Cardiac muscle cell (in vitro differentiated cells and primary cell): Measurements from ENCODE around the gene PAX6. TPM values are rescaled to one million over a fixed set of nuclear protein-coding genes. Genes with fewer than 3 reads are reported as not detected.

Source experiments
- DNase-seq, 2 donors: peaks; one replicate each; pipeline versions ENCODE4 v3.0.0 to v3.0.0-alpha.2; 2010 to 2017; ENCODE audit warnings: low read depth in 1 of 2, low spot score in 1 of 2
- H3K27ac ChIP-seq: fragments of 200-600 bp; sonication (generic); 2 replicates; pipeline ENCODE4 v1.5.1; 2016
- H3K27me3 ChIP-seq: fragments of 200-600 bp; sonication (generic); 2 replicates; pipeline ENCODE4 v1.6.0; 2016; ENCODE audit warnings: control low read depth
- H3K36me3 ChIP-seq: fragments of 200-600 bp; sonication (generic); 2 replicates; pipeline ENCODE4 v1.5.1; 2016; ENCODE audit warnings: control low read depth
- H3K4me1 ChIP-seq: fragments of 200-600 bp; sonication (generic); 2 replicates; pipeline ENCODE4 v1.8.1; 2017; ENCODE audit warnings: low read depth, mild to moderate bottlenecking, mixed run types
- H3K4me3 ChIP-seq: fragments of 200-600 bp; sonication (generic); 2 replicates; pipeline ENCODE4 v1.5.1; 2016; ENCODE audit warnings: mild to moderate bottlenecking
- H3K9me3 ChIP-seq: fragments of 200-600 bp; sonication (generic); 2 replicates; pipeline ENCODE4 v1.5.1; 2017; ENCODE audit warnings: low read depth, mild to moderate bottlenecking, control low read depth
- polyA plus RNA-seq: library from polyadenylated mRNA; unstranded; fragments of >200 nt; fragmentation: Nextera tagmentation; extraction: Ambion mirVana; gene quantifications from 2 replicates; pipeline ENCODE4 v1.2.1, GENCODE V29; 2016
- total RNA-seq: library from RNA; depleted of rRNA; stranded (reverse); fragments of >200 nt; gene quantifications from 2 replicates; pipeline ENCODE4 v1.2.3, GENCODE V29; 2016
- TF ChIP-seq, protein P1 (sequence below): IDR thresholded peaks from 2 replicates; pipeline ENCODE4 v1.5.1; 2012; ENCODE audit warnings: low read depth, mild to moderate bottlenecking, low read length

PAX6 gene
- total and polyA plus RNA-seq, 2 experiments from 2014 or later: 0.56 to 1.1 TPM

DNA sequence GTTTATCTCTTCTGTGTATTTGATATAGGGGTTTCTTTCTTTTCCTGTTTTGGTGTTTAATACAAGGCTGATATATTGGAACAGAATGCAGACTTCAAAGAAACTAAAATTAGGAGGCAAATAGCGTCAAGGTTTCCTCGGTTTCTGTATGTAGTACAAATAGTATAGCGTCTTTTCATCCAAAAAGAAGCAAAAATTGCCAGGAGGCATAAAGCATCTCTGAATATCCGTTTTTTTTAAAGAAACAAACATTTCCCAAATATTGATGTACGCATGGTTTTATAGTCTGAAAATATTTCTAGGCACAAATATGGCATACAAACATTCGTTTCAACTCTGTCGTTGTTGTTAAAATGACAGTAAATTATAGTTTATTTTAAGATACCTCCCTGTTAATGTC is 17.1 kb upstream of the PAX6 start:
- peaks cover 100% of the 10 kb centered on the region for H3K27me3 ChIP-seq
- no peaks in the 10 kb centered on the region for H3K36me3 ChIP-seq
- no peaks in the 10 kb centered on the region for H3K9me3 ChIP-seq
- no peak overlapping the region for H3K4me3 ChIP-seq
- DNase-seq: no peak
- TF ChIP-seq, protein P1, sequence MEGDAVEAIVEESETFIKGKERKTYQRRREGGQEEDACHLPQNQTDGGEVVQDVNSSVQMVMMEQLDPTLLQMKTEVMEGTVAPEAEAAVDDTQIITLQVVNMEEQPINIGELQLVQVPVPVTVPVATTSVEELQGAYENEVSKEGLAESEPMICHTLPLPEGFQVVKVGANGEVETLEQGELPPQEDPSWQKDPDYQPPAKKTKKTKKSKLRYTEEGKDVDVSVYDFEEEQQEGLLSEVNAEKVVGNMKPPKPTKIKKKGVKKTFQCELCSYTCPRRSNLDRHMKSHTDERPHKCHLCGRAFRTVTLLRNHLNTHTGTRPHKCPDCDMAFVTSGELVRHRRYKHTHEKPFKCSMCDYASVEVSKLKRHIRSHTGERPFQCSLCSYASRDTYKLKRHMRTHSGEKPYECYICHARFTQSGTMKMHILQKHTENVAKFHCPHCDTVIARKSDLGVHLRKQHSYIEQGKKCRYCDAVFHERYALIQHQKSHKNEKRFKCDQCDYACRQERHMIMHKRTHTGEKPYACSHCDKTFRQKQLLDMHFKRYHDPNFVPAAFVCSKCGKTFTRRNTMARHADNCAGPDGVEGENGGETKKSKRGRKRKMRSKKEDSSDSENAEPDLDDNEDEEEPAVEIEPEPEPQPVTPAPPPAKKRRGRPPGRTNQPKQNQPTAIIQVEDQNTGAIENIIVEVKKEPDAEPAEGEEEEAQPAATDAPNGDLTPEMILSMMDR: no peak
- H3K4me1 ChIP-seq: no peaks in the 10 kb centered on the region
- no peak overlapping the region for H3K27ac ChIP-seq

DNA sequence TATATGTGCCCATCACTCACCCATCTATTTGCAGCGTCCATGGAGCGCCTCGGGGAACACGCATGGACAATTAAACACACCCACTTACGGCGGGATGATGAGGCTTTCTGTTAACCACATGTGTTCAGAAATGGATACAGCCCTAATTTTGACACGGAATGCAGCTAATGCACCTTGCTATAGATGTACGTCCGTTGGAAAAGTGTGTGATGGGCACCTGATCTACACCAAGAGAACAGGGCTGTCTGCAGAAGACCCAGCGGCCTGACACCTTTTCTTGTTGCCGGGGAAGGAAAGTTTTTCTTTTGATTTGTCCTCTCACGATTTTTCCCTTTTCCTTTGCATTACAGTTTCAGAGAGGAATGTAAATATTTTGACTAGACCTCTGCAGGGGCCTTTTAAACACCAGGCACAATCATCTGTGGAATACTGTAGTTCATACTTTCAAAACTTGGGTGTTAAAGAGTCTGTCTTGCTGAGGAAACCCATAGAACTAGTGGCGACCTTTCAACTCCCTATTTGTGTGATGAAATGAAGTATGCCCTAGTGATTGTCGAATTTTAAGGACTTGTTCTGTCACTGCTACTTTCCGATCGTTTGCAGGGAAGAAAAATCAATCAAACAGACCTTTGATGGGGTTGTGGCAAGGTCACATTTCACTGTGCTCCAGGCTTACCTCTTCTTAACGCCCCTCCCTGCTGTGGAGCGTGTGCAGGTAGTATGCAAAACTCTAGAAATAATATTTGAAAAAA is 16.5 kb upstream of the PAX6 start:
- no peak for DNase-seq
- H3K4me3 ChIP-seq: no peak overlapping the region
- H3K27me3 ChIP-seq: peaks cover 100% of the 10 kb centered on the region
- H3K36me3 ChIP-seq: no peaks in the 10 kb centered on the region
- no peaks in the 10 kb centered on the region for H3K9me3 ChIP-seq
- no peak overlapping the region for H3K27ac ChIP-seq
- TF ChIP-seq, protein P1: no peak
- no peaks in the 10 kb centered on the region for H3K4me1 ChIP-seq

DNA sequence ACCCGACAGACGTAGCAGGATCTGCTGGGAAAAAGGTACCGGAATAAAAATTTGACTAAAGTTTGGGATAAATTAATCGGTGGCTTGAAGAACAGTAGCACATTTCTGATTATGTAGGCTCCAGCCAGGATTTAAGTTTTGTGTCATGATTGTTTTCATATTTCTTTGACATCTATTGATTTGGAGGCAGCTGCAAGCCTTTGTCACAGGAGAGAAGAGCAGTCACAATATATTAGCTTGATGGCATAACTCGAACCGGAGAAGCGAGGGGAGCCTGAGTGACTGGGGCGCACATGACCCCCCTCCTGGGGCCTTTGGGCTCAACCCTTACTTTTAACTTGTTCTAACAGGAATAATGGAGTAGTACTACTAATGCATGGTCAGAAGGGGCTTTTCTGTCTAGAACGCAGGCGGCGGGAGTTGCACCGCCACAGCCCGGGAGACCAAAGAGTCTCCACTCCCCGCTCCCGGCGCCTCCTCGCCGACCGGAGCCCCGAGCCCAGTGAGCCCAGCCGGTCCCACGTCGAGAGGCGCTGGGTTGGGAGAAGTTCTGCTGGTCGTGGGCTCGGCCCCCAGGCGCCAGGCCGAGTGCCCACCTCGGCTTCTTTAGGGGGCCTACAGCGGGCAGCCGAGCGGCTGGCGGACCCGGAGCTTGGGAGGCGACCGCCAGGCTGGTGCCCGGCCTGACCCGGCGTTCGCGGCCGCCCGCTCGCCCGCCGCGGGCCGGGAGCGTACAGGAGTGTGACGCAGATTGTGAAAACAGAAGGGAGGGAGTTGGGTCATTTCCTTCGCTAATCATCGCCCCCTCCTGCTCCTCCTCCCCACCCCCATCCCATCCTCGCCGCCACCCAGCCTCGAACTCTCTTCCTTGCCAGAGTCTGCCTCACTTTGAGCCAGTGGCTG is 15.7 kb upstream of the PAX6 start:
- Histone ChIP-seq H3K27ac (no peak overlapping the region), H3K27me3 (peaks cover 100% of the 10 kb centered on the region), H3K36me3 (no peaks in the 10 kb centered on the region), H3K4me3 (no peak overlapping the region), H3K9me3 (no peaks in the 10 kb centered on the region), H3K4me1 (no peaks in the 10 kb centered on the region)
- TF ChIP-seq, protein P1: no peak
- DNase-seq: no peak

DNA sequence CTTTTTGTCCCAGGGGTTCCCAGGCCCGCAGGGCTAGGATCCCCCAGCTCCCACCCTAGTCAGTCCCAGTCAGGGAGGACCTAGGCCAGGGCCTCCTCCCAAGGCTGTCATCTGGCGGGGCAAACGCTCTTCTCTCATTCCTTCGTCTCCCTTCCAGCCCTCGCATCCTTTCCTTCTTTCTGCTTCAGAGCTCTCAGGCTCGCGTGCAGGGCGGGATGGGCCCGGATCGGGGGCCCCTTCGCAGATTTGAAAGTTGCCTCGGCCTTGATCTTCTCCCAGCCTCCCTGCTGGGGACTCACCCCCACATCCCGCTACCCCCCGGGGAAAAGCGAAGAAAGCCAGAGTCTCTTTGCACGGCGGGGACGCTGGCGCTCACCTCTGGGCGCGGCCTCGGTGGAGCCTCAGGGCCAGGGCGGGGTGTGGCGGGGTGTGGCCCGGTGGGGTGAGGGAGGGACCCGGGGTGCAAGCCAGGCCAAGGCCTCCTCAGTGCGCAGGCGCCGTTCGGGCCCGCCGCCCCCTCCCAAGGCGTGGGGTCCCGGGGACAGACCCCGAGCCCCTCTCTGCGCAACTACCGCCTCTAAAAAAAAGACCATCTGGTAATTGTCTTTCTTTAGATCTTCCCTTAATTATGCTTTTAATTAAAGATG is 14.8 kb upstream of the PAX6 start:
- no peaks in the 10 kb centered on the region for H3K36me3 ChIP-seq
- DNase-seq: no peak
- TF ChIP-seq, protein P1: no peak
- H3K27me3 ChIP-seq: peaks cover 100% of the 10 kb centered on the region
- no peaks in the 10 kb centered on the region for H3K9me3 ChIP-seq
- H3K4me3 ChIP-seq: no peak overlapping the region
- H3K4me1 ChIP-seq: no peaks in the 10 kb centered on the region
- no peak overlapping the region for H3K27ac ChIP-seq

DNA sequence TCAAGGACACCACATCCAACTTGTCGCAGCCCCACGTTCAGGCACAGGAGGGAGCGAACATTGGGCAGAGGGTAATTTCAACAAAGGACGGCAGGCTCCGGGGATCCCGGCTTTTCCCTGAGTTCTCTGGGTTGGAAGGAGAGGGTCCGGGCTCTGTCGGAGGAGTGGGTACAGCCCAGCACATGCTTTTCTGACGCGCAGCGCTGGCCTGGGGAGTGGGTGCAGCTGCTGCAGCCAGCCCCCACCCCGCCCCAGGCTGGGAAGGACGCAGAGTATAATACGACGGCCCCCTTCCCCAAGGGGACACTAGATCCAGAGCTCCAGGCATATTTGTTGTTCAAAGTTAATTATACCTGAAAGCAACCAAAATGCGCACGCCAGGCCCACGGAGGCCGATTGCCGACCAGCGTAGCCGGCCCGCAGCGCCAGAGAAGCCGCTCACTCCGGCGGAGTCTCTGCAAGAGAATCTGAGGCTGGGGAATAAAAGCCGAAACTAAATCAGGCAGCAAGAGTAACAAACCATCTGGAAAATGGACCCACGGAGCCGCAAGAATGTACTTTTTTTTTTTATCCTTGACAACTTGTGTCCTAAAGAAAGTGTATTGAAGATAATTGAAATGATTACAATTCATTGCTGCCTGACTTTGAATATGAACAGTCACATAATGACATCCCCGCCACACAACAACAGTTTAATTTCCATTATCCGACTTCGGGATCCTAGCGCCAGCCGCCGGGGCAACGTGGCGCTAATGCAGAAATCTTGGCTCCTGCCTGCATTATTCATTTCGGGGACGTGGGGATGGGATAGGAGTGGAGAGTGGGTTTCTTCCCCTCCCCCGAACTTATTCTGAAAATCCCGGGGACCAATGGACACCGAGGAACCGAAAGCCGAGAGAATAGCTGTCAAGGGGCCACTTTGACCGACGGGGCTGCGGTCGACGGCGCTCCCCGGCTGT is 14.0 kb upstream of the PAX6 start:
- Histone ChIP-seq H3K9me3 (no peaks in the 10 kb centered on the region), H3K36me3 (no peaks in the 10 kb centered on the region), H3K27me3 (peaks cover 100% of the 10 kb centered on the region), H3K27ac (no peak overlapping the region), H3K4me1 (no peaks in the 10 kb centered on the region), H3K4me3 (no peak overlapping the region)
- TF ChIP-seq, protein P1: no peak
- no peak for DNase-seq
